SK-N-MC (cell line): Measurements from ENCODE around the gene HTR2A.

Experiments
- EZH2 ChIP-seq: fragments of 200-600 bp; sonication (generic); IDR thresholded peaks from one replicate; pipeline ENCODE4 v1.6.1; 2017; ENCODE audit warnings: antibody characterized with exemption
- FOXP2 ChIP-seq: optimal IDR thresholded peaks from 2 replicates; pipeline ENCODE3; 2011; ENCODE audit warnings: mild to moderate bottlenecking, moderate library complexity; ENCODE audit not compliant: insufficient read depth; ENCODE audit errors: extremely low read length, control extremely low read depth

DNA sequence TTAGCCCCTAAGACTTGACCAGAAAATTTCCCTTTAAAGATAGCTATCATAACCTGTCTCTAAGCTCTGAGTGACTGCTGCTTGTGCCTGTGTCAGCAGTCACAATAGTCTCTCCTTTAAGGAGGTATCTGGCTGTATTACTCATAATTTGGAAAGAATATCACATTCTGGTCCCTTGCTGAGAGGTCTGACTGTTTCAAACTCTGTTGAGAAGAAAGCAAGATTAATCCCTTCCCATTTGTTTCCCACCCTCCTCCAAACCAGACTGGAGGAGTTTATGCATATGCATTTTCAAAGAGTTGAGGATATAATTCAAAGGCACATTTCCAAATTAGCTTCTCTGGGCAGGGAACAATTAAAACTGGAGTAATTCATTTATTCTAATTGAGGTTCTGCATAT is 2.3 kb downstream of the HTR2A start:
- no peak for TF ChIP-seq EZH2
- no peak for TF ChIP-seq FOXP2
